PC-9 (cell line): Measurements from ENCODE around the gene PPP2R2C. TPM values are rescaled to one million over a fixed set of nuclear protein-coding genes. Genes with fewer than 3 reads are reported as not detected.

ENCODE experiments used
- BruUV-seq: library from RNA; stranded (reverse); fragments of 400-500 nt; replicated peaks from 2 replicates; lab custom pipeline; 2021; lab: Mats Ljungman, UMichigan
- CTCF ChIA-PET: fragments of 300-600 bp; sonication (Branson Sonifier 250); formaldehyde crosslinking; loops from one replicate; lab custom pipeline; 2022; ENCODE audit warnings: antibody characterized with exemption; lab: Charles Lee
- POLR2A ChIA-PET: fragments of 300-600 bp; sonication (Branson Sonifier 250); formaldehyde crosslinking; loops from one replicate; lab custom pipeline; 2022; ENCODE audit warnings: antibody characterized with exemption; ENCODE audit not compliant: unreplicated experiment; lab: Charles Lee
- DNase-seq, 2 experiments: peaks; one replicate each; pipeline versions ENCODE4 v3.0.0 to v3.0.0-alpha.2; 2015 to 2022; ENCODE audit warnings: mixed read lengths in 1 of 2
- H2AFZ ChIP-seq: fragments of 200-600 bp; sonication (generic); 2 replicates; pipeline ENCODE4 v1.8.1; 2017; ENCODE audit warnings: antibody characterized with exemption
- H3F3A ChIP-seq: fragments of 200-600 bp; sonication (generic); 2 replicates; pipeline ENCODE4 v1.8.1; 2017; ENCODE audit warnings: antibody characterized with exemption, mild to moderate bottlenecking, low read depth; ENCODE audit not compliant: insufficient read depth
- H3K27ac ChIP-seq: fragments of 200-600 bp; sonication (generic); 2 replicates; pipeline ENCODE4 v1.6.1; 2016; ENCODE audit warnings: mixed run types
- H3K27me3 ChIP-seq: fragments of 200-600 bp; sonication (generic); 2 replicates; pipeline ENCODE4 v1.6.1; 2016; ENCODE audit warnings: low read depth, mixed run types; ENCODE audit not compliant: insufficient read depth
- H3K36me3 ChIP-seq: fragments of 200-600 bp; sonication (generic); 2 replicates; pipeline ENCODE4 v1.6.1; 2016; ENCODE audit warnings: low read depth, mixed run types
- H3K4me1 ChIP-seq: fragments of 200-600 bp; sonication (generic); replicated peaks from 2 replicates; pipeline ENCODE4 v1.6.1; 2016; ENCODE audit warnings: mixed run types; ENCODE audit not compliant: insufficient read depth
- H3K4me2 ChIP-seq: fragments of 200-600 bp; sonication (generic); 2 replicates; pipeline ENCODE4 v1.6.1; 2017; ENCODE audit warnings: mixed run types
- H3K4me3 ChIP-seq: fragments of 200-600 bp; sonication (generic); 2 replicates; pipeline ENCODE4 v1.6.1; 2016; ENCODE audit warnings: mixed run types
- H3K79me2 ChIP-seq: fragments of 200-600 bp; sonication (generic); 2 replicates; pipeline ENCODE4 v1.6.1; 2017; ENCODE audit warnings: low read depth, mixed run types
- H3K9me2 ChIP-seq: fragments of 200-600 bp; sonication (generic); 2 replicates; pipeline ENCODE4 v1.8.1; 2017; ENCODE audit warnings: mild to moderate bottlenecking; ENCODE audit not compliant: insufficient read depth
- H3K9me3 ChIP-seq: fragments of 200-600 bp; sonication (generic); 2 replicates; pipeline ENCODE4 v1.8.1; 2016; ENCODE audit warnings: low read depth; ENCODE audit not compliant: insufficient read depth
- H4K20me1 ChIP-seq: fragments of 200-600 bp; sonication (generic); 2 replicates; pipeline ENCODE4 v1.8.1; 2017; ENCODE audit not compliant: insufficient read depth
- CTCF ChIP-seq: fragments of 200-600 bp; sonication (generic); conservative IDR thresholded peaks from 2 replicates; pipeline ENCODE4 v1.6.1; 2017; ENCODE audit warnings: mixed run types, antibody characterized with exemption, mild to moderate bottlenecking, moderate library complexity
- EZH2 ChIP-seq: fragments of 200-600 bp; sonication (generic); IDR thresholded peaks from 2 replicates; pipeline ENCODE4 v1.8.0; 2017; ENCODE audit warnings: antibody characterized with exemption, low read depth
- intact Hi-C: fragments of 100-400 bp; cut with micrococcal nuclease; formaldehyde crosslinking; loops from one replicate; pipeline ENCODE4 v1.10.0; 2022; ENCODE audit not compliant: unreplicated experiment
- total RNA-seq: library from RNA; stranded (reverse); gene quantifications from 2 replicates; pipeline ENCODE4 v1.2.3, GENCODE V29; 2021

Gene PPP2R2C
- total RNA-seq, 1 experiment from 2014 or later = 40.9 TPM

GRCh38 chr4:6336166-6336565 is 136.2 kb downstream of the PPP2R2C start:
- POLR2A ChIA-PET = no interaction called here
- intact Hi-C loops = no loop called here
- Histone ChIP-seq H3K9me3 (no peaks in the 10 kb centered on the region), H3K4me3 (no peak overlapping the region), H3K27ac (no peak overlapping the region), H3K27me3 (no peaks in the 10 kb centered on the region), H3F3A (no peaks in the 10 kb centered on the region), H3K79me2 (no peaks in the 10 kb centered on the region), H4K20me1 (0 out of 2 replicates have a peak, but pooled peaks cover 3% of the 10 kb centered on the region), H3K4me2 (no peak overlapping the region), H3K36me3 (no peaks in the 10 kb centered on the region), H3K9me2 (no peaks in the 10 kb centered on the region), H3K4me1 (no peaks in the 10 kb centered on the region), H2AFZ (no peak overlapping the region)
- TF ChIP-seq EZH2 = no peak
- no peak for TF ChIP-seq CTCF
- CTCF ChIA-PET = no interaction called here
- BruUV-seq = no TSS peak
- DNase-seq = no peak

GRCh38 chr4:6335040-6335590 is 137.3 kb downstream of the PPP2R2C start:
- no peak overlapping the region for H2AFZ ChIP-seq
- no peaks in the 10 kb centered on the region for H3K27me3 ChIP-seq
- POLR2A ChIA-PET = no interaction called here
- H3K27ac ChIP-seq = no peak overlapping the region
- BruUV-seq = no TSS peak
- no peaks in the 10 kb centered on the region for H3K9me2 ChIP-seq
- no peaks in the 10 kb centered on the region for H3K4me1 ChIP-seq
- no peak overlapping the region for H3K4me2 ChIP-seq
- H3K4me3 ChIP-seq = no peak overlapping the region
- no peaks in the 10 kb centered on the region for H3K79me2 ChIP-seq
- CTCF ChIA-PET = no interaction called here
- no peak for DNase-seq
- H3K36me3 ChIP-seq = no peaks in the 10 kb centered on the region
- no peak for TF ChIP-seq CTCF
- no peak for TF ChIP-seq EZH2
- no peaks in the 10 kb centered on the region for H3K9me3 ChIP-seq
- H4K20me1 ChIP-seq = 0 out of 2 replicates have a peak, but pooled peaks cover 3% of the 10 kb centered on the region
- intact Hi-C loops = no loop called here
- H3F3A ChIP-seq = no peaks in the 10 kb centered on the region

- no peak overlapping the region for H2AFZ ChIP-seq
- H3F3A ChIP-seq = no peaks in the 10 kb centered on the region
- H3K4me3 ChIP-seq = no peak overlapping the region
- no peak overlapping the region for H3K4me2 ChIP-seq
- no peak for DNase-seq
- no peaks in the 10 kb centered on the region for H3K9me2 ChIP-seq
- 0 out of 2 replicates have a peak, but pooled peaks cover 3% of the 10 kb centered on the region for H4K20me1 ChIP-seq
- H3K4me1 ChIP-seq = no peaks in the 10 kb centered on the region
- no peaks in the 10 kb centered on the region for H3K27me3 ChIP-seq
- no peak overlapping the region for H3K27ac ChIP-seq
- peak; percentile 1; the same call in 1 of the 2 replicates for TF ChIP-seq CTCF
- TF ChIP-seq EZH2 = no peak
- no peaks in the 10 kb centered on the region for H3K9me3 ChIP-seq
- ChIA-PET POLR2A (no interaction called here), CTCF (no interaction called here)
- no peaks in the 10 kb centered on the region for H3K36me3 ChIP-seq
- BruUV-seq = no TSS peak
- intact Hi-C loops = no loop called here
- no peaks in the 10 kb centered on the region for H3K79me2 ChIP-seq
Measured at GRCh38 chr4:6334203-6334887, 138.1 kb downstream of the PPP2R2C start.
